NT2/D1 (cell line): ENCODE measurements around the gene UNC5B.

ENCODE experiments used
- YY1 ChIP-seq: IDR thresholded peaks from 2 replicates; pipeline ENCODE4 v1.6.1; 2011; ENCODE audit not compliant: insufficient read length, insufficient read depth
- ZNF274 ChIP-seq: IDR thresholded peaks from 2 replicates; pipeline ENCODE4 v1.6.1; 2011; ENCODE audit warnings: mild to moderate bottlenecking, low read depth, low read length

DNA sequence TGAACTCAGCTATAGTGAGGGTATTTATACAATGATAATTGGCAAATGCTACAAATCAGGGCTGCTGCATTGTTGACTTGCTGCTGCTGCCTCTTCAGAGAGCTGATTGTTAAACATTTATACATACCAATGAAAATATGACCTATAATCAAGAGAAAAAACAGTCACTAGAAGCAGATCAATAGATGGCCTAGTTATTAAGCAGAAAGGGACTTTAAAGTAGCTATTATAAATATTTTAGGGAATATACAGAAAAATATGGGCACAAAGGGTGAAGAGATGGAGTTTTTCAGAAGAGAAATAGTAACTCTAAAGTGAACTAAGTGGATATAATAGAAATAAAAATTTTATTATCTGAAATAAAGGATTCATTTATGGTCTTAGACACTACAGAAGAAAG lies 14.4 kb upstream of the UNC5B start:
- TF ChIP-seq YY1 (no peak), ZNF274 (no peak)
